Rectal smooth muscle tissue (tissue), 1 donor: ENCODE data around the gene PKNOX2.

Source experiments
- H3K27ac ChIP-seq: one replicate; pipeline ENCODE4 v1.7.0; 2013; ENCODE audit warnings: low read depth, low read length, inconsistent platforms
- H3K27me3 ChIP-seq: one replicate; pipeline ENCODE4 v1.7.0; 2013; ENCODE audit warnings: low read length; ENCODE audit not compliant: control insufficient read depth, insufficient read depth
- H3K36me3 ChIP-seq: one replicate; pipeline ENCODE4 v1.7.0; 2013; ENCODE audit warnings: low read length; ENCODE audit not compliant: control insufficient read depth, insufficient read depth
- H3K4me1 ChIP-seq: one replicate; pipeline ENCODE4 v1.7.0; 2013; ENCODE audit warnings: low read length; ENCODE audit not compliant: control insufficient read depth, insufficient read depth
- H3K4me3 ChIP-seq: one replicate; pipeline ENCODE4 v1.7.0; 2013; ENCODE audit warnings: low read length
- H3K9ac ChIP-seq: one replicate; pipeline ENCODE4 v1.7.0; 2013; ENCODE audit warnings: low read length

The PKNOX2 gene

DNA sequence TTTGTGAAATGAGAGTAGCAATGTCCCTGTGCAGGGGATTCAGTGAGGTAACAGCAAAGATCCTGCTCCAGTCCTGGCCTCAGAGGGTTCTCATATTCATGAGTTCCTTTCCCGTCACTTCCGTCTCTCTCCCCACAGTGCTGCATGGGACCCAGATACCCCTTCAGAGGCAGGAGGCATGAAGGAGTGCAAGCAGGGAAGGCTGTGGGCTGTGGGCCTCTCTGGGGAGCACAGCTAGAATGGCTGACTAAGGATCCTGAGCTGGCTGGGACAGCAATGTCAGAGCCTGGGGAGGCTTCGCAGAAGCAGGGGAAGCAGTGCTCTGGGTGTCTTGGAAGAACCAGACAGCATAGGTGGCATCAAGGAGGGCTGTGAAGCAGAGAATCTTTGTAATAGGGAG lies 13.0 kb downstream of the PKNOX2 start:
- Histone ChIP-seq H3K27ac (no peak overlapping the region), H3K27me3 (peaks cover 2% of the 10 kb centered on the region), H3K36me3 (no peaks in the 10 kb centered on the region), H3K9ac (no peak overlapping the region), H3K4me3 (no peak overlapping the region), H3K4me1 (no peaks in the 10 kb centered on the region)

DNA sequence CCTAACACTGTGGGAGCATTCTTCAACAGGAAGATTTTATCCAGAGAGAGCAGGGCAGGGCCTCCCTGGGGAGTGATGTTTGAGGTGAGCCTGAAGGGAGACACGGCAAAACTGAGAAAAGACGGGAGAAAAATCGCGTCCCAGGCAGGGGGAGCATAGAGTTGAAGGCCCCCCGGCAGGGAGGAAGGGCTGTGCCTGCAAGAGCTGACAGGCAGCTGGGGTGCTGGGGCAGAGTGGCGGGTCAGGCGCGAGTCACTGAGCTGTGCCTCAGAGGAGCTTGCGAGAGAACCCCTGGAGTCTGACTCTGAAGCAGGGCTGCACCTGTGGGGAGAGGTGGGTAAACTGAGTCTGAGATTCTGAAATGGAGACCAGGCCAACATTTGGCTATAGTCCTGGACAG lies 14.8 kb downstream of the PKNOX2 start:
- Histone ChIP-seq H3K27ac (no peak overlapping the region), H3K27me3 (peaks cover 2% of the 10 kb centered on the region), H3K9ac (no peak overlapping the region), H3K4me3 (no peak overlapping the region), H3K4me1 (no peaks in the 10 kb centered on the region), H3K36me3 (no peaks in the 10 kb centered on the region)

DNA sequence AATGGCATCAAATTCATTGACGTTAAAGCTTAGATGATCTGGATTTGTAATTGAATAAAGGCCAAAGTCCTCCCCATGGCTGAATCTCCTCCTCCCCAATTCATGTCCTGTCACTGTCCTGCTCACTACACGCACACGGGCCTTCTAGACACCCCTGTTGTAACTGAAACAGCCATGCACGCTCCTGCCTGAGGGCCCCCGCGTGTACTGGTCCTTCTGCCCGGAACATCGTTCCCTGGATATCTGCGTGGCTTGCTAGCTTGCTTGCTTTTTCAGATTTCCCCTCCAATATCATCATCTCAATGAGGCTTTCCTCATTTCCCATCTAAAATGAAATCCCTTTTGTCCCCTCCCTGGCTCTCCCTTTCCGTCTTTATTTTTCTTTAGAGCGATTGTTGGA lies 15.3 kb downstream of the PKNOX2 start:
- Histone ChIP-seq H3K4me1 (no peaks in the 10 kb centered on the region), H3K27me3 (peaks cover 2% of the 10 kb centered on the region), H3K9ac (no peak overlapping the region), H3K4me3 (no peak overlapping the region), H3K27ac (no peak overlapping the region), H3K36me3 (no peaks in the 10 kb centered on the region)

GRCh38 chr11:125180413-125181305 lies 16.1 kb downstream of the PKNOX2 start:
- no peaks in the 10 kb centered on the region for H3K4me1 ChIP-seq
- H3K4me3 ChIP-seq: no peak overlapping the region
- no peaks in the 10 kb centered on the region for H3K36me3 ChIP-seq
- H3K27ac ChIP-seq: no peak overlapping the region
- H3K27me3 ChIP-seq: peaks cover 2% of the 10 kb centered on the region
- no peak overlapping the region for H3K9ac ChIP-seq

GRCh38 chr11:125182573-125182972 lies 18.0 kb downstream of the PKNOX2 start:
- Histone ChIP-seq H3K36me3 (no peaks in the 10 kb centered on the region), H3K27ac (no peak overlapping the region), H3K4me3 (no peak overlapping the region), H3K9ac (no peak overlapping the region), H3K27me3 (no peaks in the 10 kb centered on the region), H3K4me1 (no peaks in the 10 kb centered on the region)

GRCh38 chr11:125183641-125184040 lies 19.1 kb downstream of the PKNOX2 start:
- Histone ChIP-seq H3K4me1 (no peaks in the 10 kb centered on the region), H3K27me3 (no peaks in the 10 kb centered on the region), H3K4me3 (no peak overlapping the region), H3K9ac (no peak overlapping the region), H3K27ac (no peak overlapping the region), H3K36me3 (no peaks in the 10 kb centered on the region)

DNA sequence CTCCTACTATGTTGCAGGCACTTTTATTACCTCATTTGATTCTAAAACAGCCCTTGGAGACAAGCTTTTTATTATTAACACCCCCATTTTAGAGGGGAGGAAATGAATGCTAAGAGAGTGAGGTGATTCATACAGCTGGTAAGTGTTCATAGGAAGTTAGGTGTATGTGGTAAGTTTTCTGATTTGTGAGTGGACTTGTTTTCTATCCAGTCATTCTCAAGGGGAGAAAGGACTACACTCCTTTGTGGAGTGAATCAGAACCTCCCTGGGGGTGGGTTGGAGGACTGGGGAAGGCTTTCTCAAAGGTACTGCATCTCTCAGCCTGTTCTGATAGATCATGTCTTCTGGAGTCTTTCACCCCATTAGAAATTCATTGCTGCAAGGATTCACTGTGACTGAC lies 23.5 kb downstream of the PKNOX2 start:
- no peaks in the 10 kb centered on the region for H3K4me1 ChIP-seq
- no peaks in the 10 kb centered on the region for H3K36me3 ChIP-seq
- no peak overlapping the region for H3K9ac ChIP-seq
- no peak overlapping the region for H3K27ac ChIP-seq
- H3K4me3 ChIP-seq: no peak overlapping the region
- H3K27me3 ChIP-seq: no peaks in the 10 kb centered on the region

DNA sequence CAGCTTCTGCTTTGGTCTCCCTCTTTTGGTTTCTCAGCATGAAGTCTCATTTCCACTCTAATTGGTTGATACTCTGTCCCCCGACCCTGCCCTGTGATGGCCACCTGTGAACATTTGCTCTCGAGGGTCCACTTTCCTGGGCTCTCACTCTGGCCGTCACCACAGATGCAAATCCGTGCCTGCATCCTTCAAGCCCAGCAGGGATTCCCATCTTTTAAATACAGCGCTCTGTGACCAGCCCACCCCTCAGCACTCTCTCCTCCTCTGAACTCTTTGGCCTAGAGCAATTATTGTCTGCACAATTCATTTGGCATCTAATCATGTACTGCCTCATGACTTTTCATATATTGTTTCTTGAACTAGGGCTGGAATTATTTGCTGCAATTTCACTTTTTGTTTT lies 26.0 kb downstream of the PKNOX2 start:
- Histone ChIP-seq H3K36me3 (no peaks in the 10 kb centered on the region), H3K4me1 (no peaks in the 10 kb centered on the region), H3K27me3 (no peaks in the 10 kb centered on the region), H3K9ac (no peak overlapping the region), H3K4me3 (no peak overlapping the region), H3K27ac (no peak overlapping the region)

DNA sequence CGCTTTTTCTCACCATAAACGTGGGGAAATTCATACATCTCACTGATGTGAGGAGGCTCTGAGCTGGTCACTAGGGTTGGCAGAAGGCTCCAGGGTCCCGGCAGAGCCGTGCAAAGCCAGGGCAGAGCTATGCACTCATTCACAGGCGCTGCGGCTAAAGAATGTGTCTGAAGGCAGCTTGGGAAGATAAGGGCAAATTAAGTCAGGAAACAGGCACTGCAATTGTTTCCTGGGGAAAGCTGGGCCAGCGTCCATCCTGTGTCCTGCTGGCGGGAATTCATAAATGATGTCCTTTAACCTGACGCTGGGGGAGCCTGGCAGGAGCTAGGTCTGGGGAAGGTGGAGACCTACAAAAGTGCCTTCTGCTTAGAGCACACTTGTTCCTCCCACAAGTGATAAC lies 27.6 kb downstream of the PKNOX2 start:
- Histone ChIP-seq H3K27ac (no peak overlapping the region), H3K9ac (no peak overlapping the region), H3K36me3 (no peaks in the 10 kb centered on the region), H3K4me1 (no peaks in the 10 kb centered on the region), H3K27me3 (no peaks in the 10 kb centered on the region), H3K4me3 (no peak overlapping the region)

- H3K27ac ChIP-seq: no peak overlapping the region
These were observed 28.3 kb downstream of the PKNOX2 start for GRCh38 chr11:125192717-125193415.

DNA sequence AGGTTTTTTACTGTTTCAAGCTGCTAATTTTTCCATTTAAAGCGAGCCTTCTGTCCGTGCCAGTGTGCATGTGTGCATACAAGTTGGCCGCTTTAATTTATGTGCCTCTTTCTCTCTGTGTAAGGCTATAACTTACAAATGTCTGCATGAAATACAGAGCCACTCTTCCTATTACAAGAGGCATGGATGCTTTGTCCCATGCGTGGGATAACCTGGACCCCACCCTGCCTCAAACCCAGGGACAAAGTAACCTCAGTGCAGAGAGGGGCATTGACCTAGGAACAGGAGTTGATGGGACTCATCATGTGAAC lies 28.8 kb downstream of the PKNOX2 start:
- no peaks in the 10 kb centered on the region for H3K4me1 ChIP-seq
- H3K27ac ChIP-seq: no peak overlapping the region
- no peak overlapping the region for H3K4me3 ChIP-seq
- no peak overlapping the region for H3K9ac ChIP-seq
- H3K36me3 ChIP-seq: no peaks in the 10 kb centered on the region
- H3K27me3 ChIP-seq: no peaks in the 10 kb centered on the region

More at GRCh38 chr11:125192717-125193415, 28.3 kb downstream of the PKNOX2 start:
- Histone ChIP-seq H3K27me3 (no peaks in the 10 kb centered on the region), H3K9ac (no peak overlapping the region), H3K36me3 (no peaks in the 10 kb centered on the region), H3K4me3 (no peak overlapping the region), H3K4me1 (no peaks in the 10 kb centered on the region)

- no peak overlapping the region for H3K4me3 ChIP-seq
- H3K9ac ChIP-seq: no peak overlapping the region
- no peaks in the 10 kb centered on the region for H3K27me3 ChIP-seq
- H3K36me3 ChIP-seq: no peaks in the 10 kb centered on the region
- H3K27ac ChIP-seq: no peak overlapping the region
- H3K4me1 ChIP-seq: no peaks in the 10 kb centered on the region
These were observed 29.3 kb downstream of the PKNOX2 start for GRCh38 chr11:125193841-125194240.

- Histone ChIP-seq H3K9ac (no peak overlapping the region), H3K27ac (no peak overlapping the region), H3K36me3 (no peaks in the 10 kb centered on the region), H3K27me3 (no peaks in the 10 kb centered on the region), H3K4me3 (no peak overlapping the region), H3K4me1 (no peaks in the 10 kb centered on the region)
These were observed 35.4 kb downstream of the PKNOX2 start for GRCh38 chr11:125199915-125200314.
